Activated CD8-positive, alpha-beta T cell treated with anti-CD3 and anti-CD28 coated beads, Interleukin-2, amount 10 ng/mL, durations not matched to agents 7 days and 5 days (primary cell): Measurements from ENCODE around the gene QDPR. TPM values are rescaled to one million over a fixed set of nuclear protein-coding genes. Genes with fewer than 3 reads are reported as not detected.

Source experiments
- ATAC-seq: fragments of 150-1000 bp; cut with Tn5 transposase; one replicate; pipeline ENCODE4 v1.10.0; 2021; ENCODE audit warnings: moderate library complexity
- CTCF ChIA-PET: fragments of 350-600 bp; sonication (Branson Sonifier 250); formaldehyde crosslinking; loops from one replicate; lab custom pipeline; 2021; ENCODE audit warnings: antibody characterized with exemption; lab: Charles Lee
- POLR2A ChIA-PET: fragments of 350-600 bp; sonication (Branson Sonifier 250); formaldehyde crosslinking; loops from one replicate; lab custom pipeline; 2021; ENCODE audit warnings: antibody characterized with exemption; lab: Charles Lee
- DNase-seq: peaks from one replicate; pipeline ENCODE4 v3.0.0-alpha.2; 2020
- H3K27ac Mint-ChIP-seq: one replicate; pipeline ENCODE4 v1.8.0; 2021; ENCODE audit warnings: mild to moderate bottlenecking, mixed read lengths
- H3K27me3 Mint-ChIP-seq: one replicate; pipeline ENCODE4 v1.8.0; 2021; ENCODE audit warnings: low read depth, mixed read lengths
- H3K36me3 Mint-ChIP-seq: one replicate; pipeline ENCODE4 v1.8.0; 2021; ENCODE audit warnings: low read depth, mixed read lengths
- H3K4me1 Mint-ChIP-seq: one replicate; pipeline ENCODE4 v1.8.0; 2021; ENCODE audit warnings: low read depth, mixed read lengths
- H3K4me3 Mint-ChIP-seq: one replicate; pipeline ENCODE4 v1.8.0; 2021; ENCODE audit warnings: mild to moderate bottlenecking, mixed read lengths
- H3K9me3 Mint-ChIP-seq: one replicate; pipeline ENCODE4 v1.8.0; 2022; ENCODE audit warnings: mixed read lengths; ENCODE audit not compliant: insufficient read depth
- total RNA-seq, 2 experiments: library from RNA; stranded (reverse); gene quantifications; one replicate each; pipeline ENCODE4 v1.2.3, GENCODE V29; 2021

Gene QDPR
- total RNA-seq, 2 experiments from 2014 or later, result 20.0 to 21.2 TPM

- Mint-ChIP-seq H3K27ac (no peak overlapping the region), H3K4me3 (no peak overlapping the region), H3K9me3 (no peaks in the 10 kb centered on the region), H3K4me1 (peaks cover 13% of the 10 kb centered on the region), H3K27me3 (no peaks in the 10 kb centered on the region), H3K36me3 (peaks cover 54% of the 10 kb centered on the region)
- ChIA-PET POLR2A (no interaction called here), CTCF (no interaction called here)
- DNase-seq (no peak), ATAC-seq (no peak)
Measured at GRCh38 chr4:17502756-17503155, 9.1 kb downstream of the QDPR start.

GRCh38 chr4:17500574-17500973 lies 11.3 kb downstream of the QDPR start:
- no peak overlapping the region for H3K27ac Mint-ChIP-seq
- no peak overlapping the region for H3K4me3 Mint-ChIP-seq
- peaks cover 13% of the 10 kb centered on the region for H3K4me1 Mint-ChIP-seq
- DNase-seq (no peak), ATAC-seq (no peak)
- peaks cover 43% of the 10 kb centered on the region for H3K36me3 Mint-ChIP-seq
- POLR2A ChIA-PET, result no interaction called here
- H3K9me3 Mint-ChIP-seq, result no peaks in the 10 kb centered on the region
- no peaks in the 10 kb centered on the region for H3K27me3 Mint-ChIP-seq
- CTCF ChIA-PET, result no interaction called here

GRCh38 chr4:17497890-17498523 lies 13.9 kb downstream of the QDPR start:
- no peaks in the 10 kb centered on the region for H3K9me3 Mint-ChIP-seq
- DNase-seq (no peak), ATAC-seq (no peak)
- no peak overlapping the region for H3K27ac Mint-ChIP-seq
- H3K27me3 Mint-ChIP-seq, result no peaks in the 10 kb centered on the region
- ChIA-PET CTCF (interaction anchor here (0.9 kb wide), 1 partner anchor 26 kb away, joined by 4 read pairs; no protein-coding TSS in a partner anchor), POLR2A (no interaction called here)
- peaks cover 15% of the 10 kb centered on the region for H3K4me1 Mint-ChIP-seq
- H3K4me3 Mint-ChIP-seq, result no peak overlapping the region
- peaks cover 32% of the 10 kb centered on the region for H3K36me3 Mint-ChIP-seq

GRCh38 chr4:17494258-17495190 lies 17.4 kb downstream of the QDPR start:
- POLR2A ChIA-PET, result interaction anchor here (0.5 kb wide), 1 partner anchor 29 kb away, joined by 4 read pairs; no protein-coding TSS in a partner anchor
- DNase-seq, result no peak
- CTCF ChIA-PET, result interaction anchor here (1.5 kb wide), 1 partner anchor 314 kb away, joined by 3 read pairs; no protein-coding TSS in a partner anchor
- Mint-ChIP-seq H3K36me3 (peaks cover 18% of the 10 kb centered on the region), H3K9me3 (no peaks in the 10 kb centered on the region), H3K4me1 (peaks cover 9% of the 10 kb centered on the region), H3K4me3 (no peak overlapping the region), H3K27me3 (no peaks in the 10 kb centered on the region), H3K27ac (no peak overlapping the region)
- no peak for ATAC-seq

GRCh38 chr4:17493619-17494018 lies 18.3 kb downstream of the QDPR start:
- ChIA-PET CTCF (interaction anchor here (1.5 kb wide), 1 partner anchor 315 kb away, joined by 3 read pairs; no protein-coding TSS in a partner anchor), POLR2A (no interaction called here)
- DNase-seq, result no peak
- H3K9me3 Mint-ChIP-seq, result no peaks in the 10 kb centered on the region
- ATAC-seq, result no peak
- H3K4me1 Mint-ChIP-seq, result peaks cover 14% of the 10 kb centered on the region
- no peak overlapping the region for H3K27ac Mint-ChIP-seq
- peaks cover 20% of the 10 kb centered on the region for H3K36me3 Mint-ChIP-seq
- no peak overlapping the region for H3K4me3 Mint-ChIP-seq
- no peaks in the 10 kb centered on the region for H3K27me3 Mint-ChIP-seq

- Mint-ChIP-seq H3K36me3 (peaks cover 17% of the 10 kb centered on the region), H3K27me3 (no peaks in the 10 kb centered on the region), H3K4me1 (peaks cover 14% of the 10 kb centered on the region), H3K9me3 (no peaks in the 10 kb centered on the region), H3K4me3 (no peak overlapping the region), H3K27ac (no peak overlapping the region)
- ChIA-PET POLR2A (no interaction called here), CTCF (no interaction called here)
- DNase-seq (no peak), ATAC-seq (no peak)
Measured at GRCh38 chr4:17492876-17493275, 19.0 kb downstream of the QDPR start.

GRCh38 chr4:17492058-17492741 lies 19.7 kb downstream of the QDPR start:
- no peak overlapping the region for H3K4me3 Mint-ChIP-seq
- peaks cover 16% of the 10 kb centered on the region for H3K36me3 Mint-ChIP-seq
- DNase-seq (no peak), ATAC-seq (no peak)
- peaks cover 14% of the 10 kb centered on the region for H3K4me1 Mint-ChIP-seq
- POLR2A ChIA-PET, result no interaction called here
- H3K27me3 Mint-ChIP-seq, result no peaks in the 10 kb centered on the region
- H3K27ac Mint-ChIP-seq, result no peak overlapping the region
- H3K9me3 Mint-ChIP-seq, result no peaks in the 10 kb centered on the region
- CTCF ChIA-PET, result no interaction called here

GRCh38 chr4:17491196-17491595 lies 20.7 kb downstream of the QDPR start:
- CTCF ChIA-PET, result no interaction called here

GRCh38 chr4:17490575-17491059 lies 21.3 kb downstream of the QDPR start:
- ChIA-PET CTCF (no interaction called here), POLR2A (interaction anchor here (0.6 kb wide), 1 partner anchor 387 kb away, joined by 3 read pairs; no protein-coding TSS in a partner anchor)
- Mint-ChIP-seq H3K9me3 (no peaks in the 10 kb centered on the region), H3K4me3 (no peak overlapping the region), H3K4me1 (peaks cover 14% of the 10 kb centered on the region), H3K36me3 (peaks cover 27% of the 10 kb centered on the region), H3K27ac (peak overlapping the region; percentile 11), H3K27me3 (no peaks in the 10 kb centered on the region)
- DNase-seq, result no peak
- no peak for ATAC-seq

More at GRCh38 chr4:17491196-17491595, 20.7 kb downstream of the QDPR start:
- Mint-ChIP-seq H3K4me1 (peaks cover 14% of the 10 kb centered on the region), H3K4me3 (no peak overlapping the region), H3K36me3 (peaks cover 25% of the 10 kb centered on the region), H3K9me3 (no peaks in the 10 kb centered on the region), H3K27ac (no peak overlapping the region), H3K27me3 (no peaks in the 10 kb centered on the region)
- POLR2A ChIA-PET, result interaction anchor here (0.6 kb wide), 1 partner anchor 387 kb away, joined by 3 read pairs; no protein-coding TSS in a partner anchor
- no peak for DNase-seq
- ATAC-seq, result no peak

- Mint-ChIP-seq H3K27ac (no peak overlapping the region), H3K4me3 (no peak overlapping the region), H3K27me3 (no peaks in the 10 kb centered on the region), H3K4me1 (peaks cover 14% of the 10 kb centered on the region), H3K36me3 (peaks cover 34% of the 10 kb centered on the region), H3K9me3 (no peaks in the 10 kb centered on the region)
- POLR2A ChIA-PET, result no interaction called here
- DNase-seq (no peak), ATAC-seq (no peak)
- CTCF ChIA-PET, result no interaction called here
Measured at GRCh38 chr4:17489721-17490120, 22.2 kb downstream of the QDPR start.

GRCh38 chr4:17489123-17489522 lies 22.8 kb downstream of the QDPR start:
- ChIA-PET POLR2A (no interaction called here), CTCF (interaction anchor here (2.0 kb wide), 1 partner anchor 16 kb away, joined by 6 read pairs; no protein-coding TSS in a partner anchor)
- Mint-ChIP-seq H3K27me3 (no peaks in the 10 kb centered on the region), H3K27ac (no peak overlapping the region), H3K4me3 (no peak overlapping the region), H3K36me3 (peaks cover 37% of the 10 kb centered on the region), H3K9me3 (no peaks in the 10 kb centered on the region), H3K4me1 (peaks cover 12% of the 10 kb centered on the region)
- ATAC-seq (no peak), DNase-seq (no peak)
